ENCODE measurements around the gene KDELR1.

- no peak for TF ChIP-seq CTCF (IDR thresholded peaks at IDR 0.05)
- TF ChIP-seq POLR2A (IDR thresholded peaks at IDR 0.05): no peak
Measured at GRCh38 chr19:48365602-48366001, 25.7 kb downstream of the KDELR1 start.

Data from right lobe of liver (tissue), 4 donors.